Endodermal cell (in vitro differentiated cells): ENCODE data around the gene HAS3. TPM values are rescaled to one million over a fixed set of nuclear protein-coding genes. Genes with fewer than 3 reads are reported as not detected.
"Not testable (repeated sequence)": the region's sequence is repeated elsewhere in the genome, so short reads cannot be mapped to it uniquely, and the experiment has no call there.

Source experiments
- DNase-seq: peaks from one replicate; pipeline ENCODE4 v3.0.0-alpha.2; 2017
- H3K27ac ChIP-seq: 2 replicates; pipeline ENCODE4 v1.5.1; 2013; ENCODE audit warnings: mild to moderate bottlenecking, low read depth, low read length, moderate library complexity
- H3K27me3 ChIP-seq: 2 replicates; pipeline ENCODE4 v1.6.1; 2013; ENCODE audit warnings: mild to moderate bottlenecking, low read length, moderate library complexity; ENCODE audit not compliant: insufficient read depth, control insufficient read depth, poor library complexity, severe bottlenecking
- H3K36me3 ChIP-seq: 2 replicates; pipeline ENCODE4 v1.7.0; 2013; ENCODE audit warnings: mild to moderate bottlenecking, low read length, moderate library complexity; ENCODE audit not compliant: control insufficient read depth, insufficient read depth
- H3K4me1 ChIP-seq: one replicate; pipeline ENCODE4 v1.7.0; 2013; ENCODE audit warnings: low read length; ENCODE audit not compliant: control insufficient read depth, insufficient read depth
- H3K4me3 ChIP-seq: 2 replicates; pipeline ENCODE4 v1.5.1; 2013; ENCODE audit warnings: mild to moderate bottlenecking, low read length, moderate library complexity
- H3K9ac ChIP-seq: 2 replicates; pipeline ENCODE4 v1.6.1; 2013; ENCODE audit warnings: mild to moderate bottlenecking, low read length, moderate library complexity; ENCODE audit not compliant: poor library complexity, severe bottlenecking; ENCODE audit errors: extremely low read depth
- H3K9me3 ChIP-seq: 2 replicates; pipeline ENCODE4 v1.6.1; 2013; ENCODE audit warnings: mild to moderate bottlenecking, low read length, moderate library complexity; ENCODE audit not compliant: control insufficient read depth
- H3K27ac Mint-ChIP-seq: 2 replicates; pipeline ENCODE4 v1.8.0; 2020; ENCODE audit warnings: mixed read lengths
- H3K27me3 Mint-ChIP-seq: 2 replicates; pipeline ENCODE4 v1.8.0; 2021; ENCODE audit warnings: mild to moderate bottlenecking, mixed read lengths; ENCODE audit not compliant: insufficient read depth
- H3K36me3 Mint-ChIP-seq: 2 replicates; pipeline ENCODE4 v1.8.0; 2020; ENCODE audit warnings: low read depth, mixed read lengths
- H3K4me1 Mint-ChIP-seq: 2 replicates; pipeline ENCODE4 v1.8.0; 2020; ENCODE audit warnings: mixed read lengths
- H3K4me3 Mint-ChIP-seq: 2 replicates; pipeline ENCODE4 v1.8.0; 2020; ENCODE audit warnings: mild to moderate bottlenecking, moderate library complexity, mixed read lengths
- H3K9me3 Mint-ChIP-seq: 2 replicates; pipeline ENCODE4 v1.8.0; 2020; ENCODE audit warnings: mild to moderate bottlenecking, mixed read lengths
- CTCF ChIP-seq: fragments of 200-600 bp; sonication (generic); conservative IDR thresholded peaks from 2 replicates; pipeline ENCODE4 v1.5.0; 2021; ENCODE audit warnings: antibody characterized with exemption, mild to moderate bottlenecking
- WGBS, 2 experiments: methylation state at CpG; one replicate each; pipeline versions ENCODE4 v1.1.5 to v1.1.7; 2013; ENCODE audit warnings: missing lambda C conversion rate in 2 of 2, mixed read lengths in 1 of 2; ENCODE audit not compliant: insufficient coverage in 1 of 2, insufficient read length in 1 of 2; 5-methylcytosine and 5-hydroxymethylcytosine counted together
- total RNA-seq, 2 donors: library from RNA; stranded (reverse); fragmentation: NEBNext Ultra II Directional in 1 of 2; extraction: Animal tissue kit (Norgen Biotek cat#: 25700) in 1 of 2; gene quantifications; 2 replicates in 1 of 2; 3 replicates in 1 of 2; pipeline ENCODE4 v1.2.1, GENCODE V29; 2021

The HAS3 gene
- total RNA-seq, 2 donors from 2014 or later: 1.8 to 4.1 TPM

DNA sequence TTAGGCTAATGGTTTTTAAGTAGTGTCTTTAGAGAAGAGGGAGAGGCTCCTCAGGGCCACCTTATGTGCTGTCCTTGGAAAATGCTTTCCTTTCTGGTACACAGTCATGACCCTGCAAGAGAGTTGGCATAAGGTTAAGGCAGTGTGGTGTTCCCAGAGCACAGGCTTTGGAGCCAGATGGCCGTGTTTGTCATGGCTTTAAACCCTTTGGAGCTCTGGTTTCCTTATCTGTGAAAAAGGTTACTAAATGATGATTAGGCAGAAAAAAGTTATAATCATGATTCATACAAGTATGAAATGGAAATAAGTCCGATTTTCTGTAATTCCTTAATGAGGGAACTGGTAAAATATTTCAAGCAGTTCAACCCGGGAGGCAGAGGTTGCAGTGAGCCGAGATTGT lies 40.2 kb downstream of the HAS3 start:
- H3K36me3 ChIP-seq: peaks cover 63% of the 10 kb centered on the region
- DNase-seq: no peak
- Mint-ChIP-seq H3K9me3 (no peaks in the 10 kb centered on the region), H3K4me1 (no peaks in the 10 kb centered on the region), H3K27ac (no peak overlapping the region), H3K4me3 (no peak overlapping the region), H3K36me3 (peaks cover 60% of the 10 kb centered on the region), H3K27me3 (no peaks in the 10 kb centered on the region)
- H3K4me1 ChIP-seq: no peaks in the 10 kb centered on the region
- TF ChIP-seq CTCF: no peak
- no peak overlapping the region for H3K9ac ChIP-seq
- H3K9me3 ChIP-seq: no peaks in the 10 kb centered on the region
- 92 to 93% methylated on average over 2 to 4 of the region's 4 CpGs for WGBS, 2 experiments
- H3K27ac ChIP-seq: no peak overlapping the region
- no peak overlapping the region for H3K4me3 ChIP-seq
- no peaks in the 10 kb centered on the region for H3K27me3 ChIP-seq

GRCh38 chr16:69149621-69150020 lies 44.2 kb downstream of the HAS3 start:
- not testable (repeated sequence) for H3K27me3 Mint-ChIP-seq, H3K9ac ChIP-seq, H3K4me1 ChIP-seq, H3K4me1 Mint-ChIP-seq, H3K4me3 ChIP-seq, H3K9me3 Mint-ChIP-seq, H3K27ac ChIP-seq, H3K27ac Mint-ChIP-seq, H3K4me3 Mint-ChIP-seq, H3K9me3 ChIP-seq, DNase-seq, H3K27me3 ChIP-seq
- H3K36me3 ChIP-seq: peaks cover 63% of the 10 kb centered on the region
- peaks cover 55% of the 10 kb centered on the region for H3K36me3 Mint-ChIP-seq
- WGBS, 2 experiments: 93 to 97% methylated on average over 9 of the region's 9 CpGs

DNA sequence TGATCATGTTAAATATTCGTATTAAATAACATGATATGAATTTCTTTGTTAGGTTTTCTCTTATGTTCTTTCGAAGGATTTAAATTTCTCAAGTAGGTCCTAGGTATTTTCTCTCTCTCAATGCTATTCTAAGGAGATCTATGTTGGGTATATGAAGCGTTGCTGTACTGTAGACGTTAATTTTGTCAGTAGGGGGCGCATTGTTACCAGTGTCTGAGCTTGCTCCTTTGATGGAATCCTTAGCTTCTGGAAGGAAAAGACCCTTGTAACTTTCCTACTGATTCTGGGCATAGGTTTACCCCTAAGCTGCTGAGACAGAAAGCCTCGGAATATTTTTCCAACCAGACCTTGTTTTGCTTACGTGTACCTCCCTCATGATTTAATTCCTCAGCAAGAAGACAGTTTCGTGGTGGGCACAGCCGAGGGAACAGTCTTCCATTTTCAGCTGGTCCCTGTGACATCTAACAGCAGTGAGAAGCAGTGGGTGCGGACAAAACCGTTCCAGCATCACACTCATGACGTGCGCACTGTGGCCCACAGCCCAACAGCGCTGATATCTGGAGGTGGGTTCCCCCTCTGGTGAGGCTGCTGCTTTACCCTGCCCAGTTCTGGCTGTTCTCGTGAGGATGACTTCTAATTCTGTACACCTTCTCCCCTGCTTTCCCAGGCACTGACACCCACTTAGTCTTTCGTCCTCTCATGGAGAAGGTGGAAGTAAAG lies 44.9 kb downstream of the HAS3 start:
- Mint-ChIP-seq H3K27me3 (no peaks in the 10 kb centered on the region), H3K9me3 (no peaks in the 10 kb centered on the region), H3K4me3 (no peak overlapping the region), H3K4me1 (no peaks in the 10 kb centered on the region), H3K36me3 (peaks cover 57% of the 10 kb centered on the region), H3K27ac (peak overlapping the region; percentile 61)
- DNase-seq: peak; percentile 80
- Histone ChIP-seq H3K36me3 (peaks cover 62% of the 10 kb centered on the region), H3K9me3 (no peaks in the 10 kb centered on the region), H3K9ac (no peak overlapping the region), H3K27ac (no peak overlapping the region), H3K4me1 (no peaks in the 10 kb centered on the region), H3K27me3 (no peaks in the 10 kb centered on the region), H3K4me3 (no peak overlapping the region)
- 75 to 78% methylated on average over 14 to 15 of the region's 16 CpGs for WGBS, 2 experiments
- TF ChIP-seq CTCF: peak; percentile 92

DNA sequence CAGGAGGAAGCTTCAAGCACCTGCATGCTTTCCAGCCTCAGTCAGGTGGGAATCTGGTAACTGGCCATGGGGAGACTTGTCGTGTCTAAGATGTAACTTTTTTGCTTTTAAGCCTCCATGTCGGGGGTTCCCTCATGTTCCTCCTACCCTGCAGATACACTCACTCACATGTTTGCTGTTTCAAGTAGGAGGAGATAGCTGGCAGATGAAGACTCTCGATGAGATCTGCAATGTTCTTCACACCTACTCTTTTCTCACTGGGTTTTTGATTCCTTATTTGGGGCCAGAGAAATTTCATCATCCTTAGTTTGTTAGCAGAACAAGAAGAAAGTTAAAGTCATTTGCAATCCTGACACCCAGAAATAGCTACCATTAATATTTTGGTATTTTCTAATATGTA lies 51.7 kb downstream of the HAS3 start:
- Mint-ChIP-seq H3K4me1 (no peaks in the 10 kb centered on the region), H3K4me3 (no peak overlapping the region), H3K9me3 (no peaks in the 10 kb centered on the region), H3K36me3 (peaks cover 74% of the 10 kb centered on the region), H3K27me3 (no peaks in the 10 kb centered on the region), H3K27ac (no peak overlapping the region)
- Histone ChIP-seq H3K27ac (no peak overlapping the region), H3K27me3 (no peaks in the 10 kb centered on the region), H3K9me3 (no peaks in the 10 kb centered on the region), H3K9ac (no peak overlapping the region), H3K36me3 (peaks cover 80% of the 10 kb centered on the region), H3K4me1 (no peaks in the 10 kb centered on the region), H3K4me3 (no peak overlapping the region)
- no peak for TF ChIP-seq CTCF
- DNase-seq: no peak
- WGBS, 2 experiments: 89 to 100% methylated on average over 1 to 3 of the region's 3 CpGs
